Measurements from ENCODE around the gene DUSP14. TPM values are rescaled to one million over a fixed set of nuclear protein-coding genes. Genes with fewer than 3 reads are reported as not detected.

Gene DUSP14
- total and polyA plus RNA-seq, 2 of the 13 experiments (the other 11 are each of a cell fraction or from before 2014, with no cell fraction given) = 33.5 to 39.8 TPM

DNA sequence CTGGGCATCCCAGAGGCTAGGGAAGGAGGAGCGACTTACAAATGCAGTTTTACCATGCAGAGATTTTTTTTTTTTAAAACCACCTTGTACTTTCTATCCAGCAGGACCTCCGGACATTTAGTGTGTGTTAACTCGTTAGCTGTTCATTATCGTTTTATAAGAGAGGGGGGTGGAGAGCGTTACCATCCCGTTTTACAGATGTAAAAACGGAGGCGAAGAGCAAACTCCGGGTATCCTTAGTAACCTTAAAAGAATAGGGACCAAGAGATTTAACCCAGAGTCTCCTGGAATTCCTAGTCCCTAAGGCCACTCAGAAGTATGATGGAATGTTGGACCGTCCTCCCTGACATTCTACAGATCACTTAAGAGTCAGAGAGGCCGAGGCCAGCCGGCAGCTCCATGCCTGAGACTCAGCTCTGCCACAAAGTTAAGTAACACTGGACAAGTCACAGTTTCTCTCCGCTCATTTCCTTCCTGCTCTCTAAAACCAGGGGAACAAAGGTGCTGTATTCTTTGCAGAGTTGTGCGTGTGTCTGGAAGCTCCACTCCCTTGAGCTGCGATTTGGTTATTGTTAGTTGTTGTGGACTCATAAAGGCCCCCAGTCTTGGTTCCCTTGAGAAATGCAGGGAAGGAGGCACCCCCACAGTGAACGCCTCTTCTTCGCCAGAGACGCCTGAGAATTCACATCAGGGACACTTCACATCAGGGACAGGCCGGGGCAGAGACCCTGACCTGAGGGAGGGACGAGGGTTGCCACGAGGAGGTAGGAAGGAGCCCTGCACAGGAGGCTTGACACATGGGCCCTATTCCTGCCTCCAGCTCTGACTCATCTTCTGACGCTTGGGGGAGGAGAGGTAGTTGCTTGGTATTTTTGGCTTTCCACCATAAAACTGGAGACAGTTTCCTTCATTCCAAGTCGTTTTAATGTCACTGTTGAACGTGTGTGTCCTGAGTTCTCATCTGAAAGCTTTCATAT is 1.2 kb downstream of the DUSP14 start (continued):
- TF ChIP-seq, protein P1, sequence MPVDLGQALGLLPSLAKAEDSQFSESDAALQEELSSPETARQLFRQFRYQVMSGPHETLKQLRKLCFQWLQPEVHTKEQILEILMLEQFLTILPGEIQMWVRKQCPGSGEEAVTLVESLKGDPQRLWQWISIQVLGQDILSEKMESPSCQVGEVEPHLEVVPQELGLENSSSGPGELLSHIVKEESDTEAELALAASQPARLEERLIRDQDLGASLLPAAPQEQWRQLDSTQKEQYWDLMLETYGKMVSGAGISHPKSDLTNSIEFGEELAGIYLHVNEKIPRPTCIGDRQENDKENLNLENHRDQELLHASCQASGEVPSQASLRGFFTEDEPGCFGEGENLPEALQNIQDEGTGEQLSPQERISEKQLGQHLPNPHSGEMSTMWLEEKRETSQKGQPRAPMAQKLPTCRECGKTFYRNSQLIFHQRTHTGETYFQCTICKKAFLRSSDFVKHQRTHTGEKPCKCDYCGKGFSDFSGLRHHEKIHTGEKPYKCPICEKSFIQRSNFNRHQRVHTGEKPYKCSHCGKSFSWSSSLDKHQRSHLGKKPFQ (CRISPR knock-in tag; IDR thresholded peaks at IDR 0.05; ENCODE audit: insufficient replicate concordance) = no peak
- TF ChIP-seq SALL1 (CRISPR knock-in tag; IDR thresholded peaks at IDR 0.05) = peak; percentile 29
- TF ChIP-seq RBM22 (optimal IDR thresholded peaks at IDR 0.05; ENCODE audit: low read length) = no peak
- no peak for TF ChIP-seq ZSCAN31 (CRISPR knock-in tag; IDR thresholded peaks at IDR 0.05; ENCODE audit: low read depth)
- TF ChIP-seq ZSCAN25 (CRISPR knock-in tag; IDR thresholded peaks at IDR 0.05) = no peak
- no peak for TF ChIP-seq ZNF256 (CRISPR knock-in tag; conservative IDR thresholded peaks at IDR 0.05)
- no peak for TF ChIP-seq HMGA1 (CRISPR knock-in tag; conservative IDR thresholded peaks at IDR 0.05)
- TF ChIP-seq, protein P2, sequence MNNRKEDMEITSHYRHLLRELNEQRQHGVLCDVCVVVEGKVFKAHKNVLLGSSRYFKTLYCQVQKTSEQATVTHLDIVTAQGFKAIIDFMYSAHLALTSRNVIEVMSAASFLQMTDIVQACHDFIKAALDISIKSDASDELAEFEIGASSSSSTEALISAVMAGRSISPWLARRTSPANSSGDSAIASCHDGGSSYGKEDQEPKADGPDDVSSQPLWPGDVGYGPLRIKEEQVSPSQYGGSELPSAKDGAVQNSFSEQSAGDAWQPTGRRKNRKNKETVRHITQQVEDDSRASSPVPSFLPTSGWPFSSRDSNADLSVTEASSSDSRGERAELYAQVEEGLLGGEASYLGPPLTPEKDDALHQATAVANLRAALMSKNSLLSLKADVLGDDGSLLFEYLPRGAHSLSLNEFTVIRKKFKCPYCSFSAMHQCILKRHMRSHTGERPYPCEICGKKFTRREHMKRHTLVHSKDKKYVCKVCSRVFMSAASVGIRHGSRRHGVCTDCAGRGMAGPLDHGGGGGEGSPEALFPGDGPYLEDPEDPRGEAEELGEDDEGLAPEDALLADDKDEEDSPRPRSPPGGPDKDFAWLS (CRISPR knock-in tag; IDR thresholded peaks at IDR 0.05; ENCODE audit: borderline replicate concordance) = no peak
- TF ChIP-seq HHEX (CRISPR knock-in tag; IDR thresholded peaks at IDR 0.05) = no peak
- 0 out of 2 replicates have a peak, but pooled peaks have one; percentile 29 for TF ChIP-seq ZNF878 (CRISPR knock-in tag; IDR thresholded peaks at IDR 0.05)

Measured in HepG2 (cell line).